Activated CD4-positive, alpha-beta T cell treated with anti-CD3 and anti-CD28 coated beads for 24 hours (primary cell): ENCODE measurements around the gene STAT1.
"Not testable (repeated sequence)": the region's sequence is repeated elsewhere in the genome, so short reads cannot be mapped to it uniquely, and the experiment has no call there.

Experiments used
- DNase-seq, 2 donors: peaks; one replicate each; pipeline ENCODE4 v3.0.0-alpha.2; 2020; ENCODE audit warnings: low read depth in 2 of 2

Gene STAT1

GRCh38 chr2:191006997-191007783, 6.8 kb downstream of the STAT1 start:
- DNase-seq = no peak

GRCh38 chr2:191006297-191006696, 7.7 kb downstream of the STAT1 start:
- DNase-seq = no peak

- no peak for DNase-seq
Measured at GRCh38 chr2:191003405-191004309, 10.3 kb downstream of the STAT1 start.

GRCh38 chr2:191001624-191002023, 12.3 kb downstream of the STAT1 start:
- DNase-seq = no peak

- DNase-seq = no peak
Measured at GRCh38 chr2:191001032-191001431, 12.9 kb downstream of the STAT1 start.

GRCh38 chr2:190999949-191000665, 13.9 kb downstream of the STAT1 start:
- no peak for DNase-seq

- DNase-seq = no peak
Measured at GRCh38 chr2:190999058-190999457, 14.9 kb downstream of the STAT1 start.

- DNase-seq = no peak
Measured at GRCh38 chr2:190997526-190998113, 16.4 kb downstream of the STAT1 start.

GRCh38 chr2:190996947-190997346, 17.0 kb downstream of the STAT1 start:
- DNase-seq = no peak

- no peak for DNase-seq
Measured at GRCh38 chr2:190996338-190996946, 17.5 kb downstream of the STAT1 start.

GRCh38 chr2:190995315-190995714, 18.7 kb downstream of the STAT1 start:
- DNase-seq = not testable (repeated sequence)

GRCh38 chr2:190994148-190994547, 19.8 kb downstream of the STAT1 start:
- DNase-seq = no peak

- no peak for DNase-seq
Measured at GRCh38 chr2:190993292-190993643, 20.7 kb downstream of the STAT1 start.

GRCh38 chr2:190990132-190990531, 23.8 kb downstream of the STAT1 start:
- DNase-seq = no peak

- DNase-seq = no peak
Measured at GRCh38 chr2:190988910-190989309, 25.1 kb downstream of the STAT1 start.

GRCh38 chr2:190987938-190988337, 26.0 kb downstream of the STAT1 start:
- DNase-seq = no peak

- DNase-seq = no peak
Measured at GRCh38 chr2:190987116-190987515, 26.9 kb downstream of the STAT1 start.

- DNase-seq = no peak
Measured at GRCh38 chr2:190986221-190986953, 27.6 kb downstream of the STAT1 start.

GRCh38 chr2:190984595-190984994, 29.4 kb downstream of the STAT1 start:
- no peak for DNase-seq

GRCh38 chr2:190982262-190983034, 31.5 kb downstream of the STAT1 start:
- DNase-seq = no peak
